SK-MEL-5 (cell line): ENCODE measurements around the gene GOLGA6L10. TPM values are rescaled to one million over a fixed set of nuclear protein-coding genes. Genes with fewer than 3 reads are reported as not detected.
"Not testable (repeated sequence)": the region's sequence is repeated elsewhere in the genome, so short reads cannot be mapped to it uniquely, and the experiment has no call there.

Source experiments
- DNase-seq: peaks from one replicate; pipeline ENCODE4 v3.0.0-alpha.2; 2016; ENCODE audit warnings: low read depth, low spot score
- in situ Hi-C: cut with HindIII; loops from 2 replicates; pipeline ENCODE4 v1.10.0; 2016; ENCODE audit warnings: low sequenced_read_pairs, high pct_unique_total_duplicates, low pct_unique_long_range_greater_than_20kb
- total RNA-seq: library from RNA; depleted of rRNA; stranded (reverse); fragments of >200 nt; shearing (Covaris generic); gene quantifications from 2 replicates; pipeline ENCODE4 v1.2.3, GENCODE V29; 2014

Gene GOLGA6L10
- total RNA-seq, 1 experiment from 2014 or later = 0.18 TPM

DNA sequence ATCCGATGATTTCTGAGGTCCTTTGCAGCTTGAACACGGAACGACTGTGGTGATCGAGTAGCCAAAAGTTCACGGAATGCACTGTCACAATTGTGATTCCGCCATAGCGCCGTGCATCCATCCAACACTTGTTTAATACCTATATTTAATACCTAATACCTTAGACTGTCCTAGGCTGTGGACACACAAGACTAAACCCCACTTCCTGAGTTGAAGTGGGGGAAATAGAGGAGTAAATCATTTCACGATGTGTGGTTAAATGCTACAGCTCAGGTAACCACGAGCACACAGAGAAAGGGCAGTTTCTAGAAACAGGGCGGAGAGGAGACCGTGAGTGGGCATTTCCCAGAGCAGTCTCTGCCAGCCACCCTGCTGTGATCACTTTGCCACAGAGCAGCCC lies 5.3 kb upstream of the GOLGA6L10 start:
- DNase-seq, in situ Hi-C loops: not testable (repeated sequence)

DNA sequence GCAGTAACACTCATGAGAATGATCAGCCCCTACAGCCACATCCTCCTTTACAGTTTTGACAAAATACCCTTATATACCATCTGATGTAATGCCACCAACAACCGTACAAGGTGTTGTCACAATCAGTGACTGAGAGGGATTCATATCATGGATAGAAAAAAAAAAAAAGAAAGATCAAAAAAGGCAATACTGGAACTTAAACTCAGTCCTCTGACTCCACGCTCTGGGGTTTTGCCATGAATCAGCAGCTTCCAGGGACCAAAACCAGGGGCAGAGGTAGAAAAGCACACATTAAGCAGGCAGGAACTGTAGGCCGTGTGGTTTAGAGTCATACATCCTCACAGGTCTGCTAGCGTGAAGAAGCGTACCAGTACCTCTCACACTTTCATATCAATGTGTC lies 1.6 kb downstream of the GOLGA6L10 start:
- in situ Hi-C loops, DNase-seq: not testable (repeated sequence)

DNA sequence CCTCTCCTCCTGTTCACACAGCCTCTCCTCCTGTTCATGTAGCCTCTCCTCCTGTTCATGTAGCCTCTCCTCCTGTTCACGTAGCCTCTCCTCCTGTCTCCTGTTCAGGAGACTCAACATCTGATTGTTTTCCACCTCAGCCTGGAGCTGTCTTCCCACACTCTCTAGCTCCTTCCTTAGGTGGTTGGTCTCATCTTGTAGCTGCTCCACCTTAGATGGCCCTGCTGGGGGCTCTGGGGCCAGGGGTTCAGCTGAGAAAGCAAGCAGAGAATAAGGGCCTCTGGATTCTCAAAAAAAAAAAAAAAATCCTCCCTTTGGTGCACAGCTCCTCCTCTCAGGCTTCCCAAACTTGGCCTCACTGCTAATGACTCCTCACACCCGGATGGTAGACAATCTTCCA lies 4.1 kb downstream of the GOLGA6L10 start:
- in situ Hi-C loops, DNase-seq: not testable (repeated sequence)

DNA sequence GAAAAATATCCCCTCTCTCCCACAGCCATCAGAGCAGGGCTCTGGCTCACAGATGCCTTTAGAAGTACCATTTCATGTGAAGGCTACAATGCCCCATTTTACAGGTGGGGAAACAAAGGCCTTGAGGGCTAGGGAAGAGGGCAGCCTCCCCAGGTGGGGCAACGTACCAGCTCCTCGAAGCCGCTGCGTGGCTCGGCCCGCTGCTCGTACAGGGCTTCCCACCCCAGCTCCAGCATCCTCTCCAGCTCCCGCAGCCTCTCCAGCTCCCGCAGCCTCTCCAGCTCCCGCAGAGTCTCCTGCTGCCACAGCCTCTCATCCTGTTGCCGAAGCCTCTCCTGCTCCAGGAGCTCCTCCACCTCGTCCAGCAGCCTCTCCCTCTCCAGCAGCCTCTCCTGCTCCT lies 4.9 kb downstream of the GOLGA6L10 start:
- in situ Hi-C loops, DNase-seq: not testable (repeated sequence)

DNA sequence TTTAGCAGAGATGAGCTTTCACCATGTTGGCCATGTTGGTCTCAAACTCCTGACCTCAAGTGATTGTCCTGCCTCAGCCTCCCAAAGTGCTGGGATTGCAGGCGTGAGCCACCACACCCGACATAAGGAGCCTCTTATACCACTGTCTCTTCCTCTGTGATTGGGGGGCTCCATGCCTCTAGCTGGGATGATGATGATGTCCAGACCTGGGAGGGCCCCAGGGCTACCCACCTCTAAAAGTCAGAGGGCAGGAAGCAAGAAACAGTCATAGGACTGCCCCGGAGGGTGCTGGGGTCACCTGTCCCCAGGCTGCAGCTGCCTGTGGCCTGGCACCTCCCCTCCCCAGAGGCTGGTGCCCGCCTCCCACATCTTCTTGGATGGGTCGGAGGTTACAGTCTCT lies 5.4 kb downstream of the GOLGA6L10 start:
- in situ Hi-C loops, DNase-seq: not testable (repeated sequence)

DNA sequence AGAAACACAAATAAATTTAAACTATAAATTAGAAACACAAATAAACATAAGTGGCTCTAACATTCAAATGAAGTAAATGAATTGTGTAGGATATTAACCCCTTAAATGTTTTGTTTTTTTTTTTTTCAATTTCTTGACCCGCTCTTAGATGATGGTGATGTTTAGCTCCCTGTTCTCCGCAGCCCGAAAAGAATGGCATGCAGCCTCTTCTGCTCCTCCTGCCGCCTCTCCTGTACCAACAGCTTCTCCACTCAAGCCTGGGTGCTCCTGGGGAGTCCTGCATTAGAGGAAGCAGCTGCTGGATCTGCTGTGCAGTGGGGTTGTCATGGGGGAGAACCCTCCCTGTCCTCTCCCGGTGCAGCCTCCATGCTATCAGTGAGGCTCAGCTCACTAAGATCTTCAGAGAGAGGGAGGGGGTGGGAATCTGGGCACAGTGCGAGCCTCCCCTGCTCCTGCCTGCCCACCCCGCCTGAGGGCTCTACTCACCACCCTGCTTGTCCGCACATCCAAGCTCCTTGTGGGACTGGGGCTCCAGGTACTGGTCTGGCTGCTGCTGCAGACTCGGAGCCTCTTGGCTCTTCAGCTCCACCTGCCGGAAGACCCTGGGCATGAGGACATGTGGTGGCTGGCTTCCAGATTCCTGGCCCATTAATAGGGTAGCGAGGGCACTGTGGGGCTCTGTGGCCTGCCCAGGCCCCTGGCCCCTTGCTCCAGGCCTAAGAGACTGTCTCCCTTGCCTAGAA lies 6.5 kb downstream of the GOLGA6L10 start:
- in situ Hi-C loops, DNase-seq: not testable (repeated sequence)

DNA sequence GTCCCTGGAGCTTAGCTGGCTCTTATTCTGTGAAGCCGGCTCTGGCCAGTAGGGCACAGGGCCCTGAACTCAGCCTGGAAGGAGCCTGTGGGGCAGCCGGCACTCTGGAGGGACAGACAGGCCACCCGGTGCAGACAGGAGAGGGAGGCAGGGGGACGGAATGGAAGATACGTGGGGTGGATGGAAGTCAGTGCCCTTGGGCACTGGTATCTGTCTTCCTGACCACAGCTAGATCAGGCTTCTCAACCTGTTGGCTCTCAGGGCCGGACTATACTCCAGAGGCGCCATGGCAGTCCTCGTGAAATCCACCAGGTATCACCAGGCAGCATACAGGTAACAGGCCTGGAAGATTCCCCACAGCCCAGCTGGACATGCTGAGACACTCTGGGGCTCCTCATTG lies 10.7 kb downstream of the GOLGA6L10 start:
- in situ Hi-C loops, DNase-seq: not testable (repeated sequence)

DNA sequence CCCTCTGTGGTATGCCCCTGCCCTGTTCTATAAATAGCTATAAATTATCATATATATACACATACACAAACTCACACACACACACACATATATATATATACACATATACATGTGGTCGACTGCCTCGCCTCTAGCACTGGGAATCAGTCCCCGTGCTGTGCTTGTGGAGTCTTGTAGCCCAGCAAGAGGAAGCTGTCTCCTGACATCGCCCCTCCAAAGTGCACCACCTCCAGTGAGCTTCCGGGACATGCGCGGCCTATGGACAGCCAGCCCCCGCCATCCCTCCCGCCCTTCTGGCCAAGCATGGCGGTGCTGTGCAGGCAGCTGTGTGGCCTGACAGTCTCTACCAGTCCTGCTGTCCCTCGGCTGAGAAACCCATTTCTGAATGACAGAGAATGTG lies 11.2 kb downstream of the GOLGA6L10 start:
- DNase-seq, in situ Hi-C loops: not testable (repeated sequence)

DNA sequence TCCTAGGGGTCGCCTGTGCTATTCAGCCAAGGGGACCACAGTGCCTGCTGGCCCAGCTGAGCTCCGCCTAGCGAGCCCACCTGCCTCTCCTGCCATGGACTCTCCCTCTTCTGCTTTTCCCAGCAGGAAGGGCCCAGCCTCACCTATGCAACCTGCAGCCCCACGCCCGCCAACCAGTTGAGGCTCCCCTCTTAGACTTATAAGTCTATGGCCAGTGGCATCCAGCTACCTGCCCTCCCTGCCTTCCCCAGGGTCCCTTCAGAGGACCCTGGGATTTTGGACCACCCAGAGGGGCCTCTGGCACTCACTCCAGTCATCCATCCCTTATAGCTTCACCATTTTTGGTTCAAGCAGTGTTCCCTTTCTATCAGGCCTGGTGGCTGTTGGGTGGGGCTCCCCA lies 12.2 kb downstream of the GOLGA6L10 start:
- in situ Hi-C loops, DNase-seq: not testable (repeated sequence)

DNA sequence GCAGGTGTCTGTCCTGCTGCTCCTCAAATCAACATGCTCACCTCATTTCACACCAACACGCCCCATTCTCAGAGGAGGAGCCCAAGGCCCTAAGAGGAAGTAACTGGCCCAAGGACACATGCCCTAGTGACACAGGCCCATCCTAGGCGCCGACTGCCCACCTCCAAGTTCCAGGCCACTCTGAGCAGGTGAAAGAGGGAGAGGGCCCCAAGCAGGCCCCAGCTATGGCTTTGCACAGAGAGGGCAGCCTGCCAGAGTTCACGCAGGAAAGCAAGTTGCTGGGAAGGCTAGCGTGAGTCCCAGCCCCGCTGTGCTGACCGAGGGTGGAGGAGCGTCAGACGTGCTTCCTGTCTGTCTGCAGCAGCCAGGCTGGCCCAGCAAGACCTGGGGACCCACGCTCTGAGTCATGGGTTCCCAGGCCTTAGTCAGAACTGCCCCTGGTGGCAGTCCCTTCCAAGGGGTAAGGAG lies 13.1 kb downstream of the GOLGA6L10 start:
- in situ Hi-C loops, DNase-seq: not testable (repeated sequence)

DNA sequence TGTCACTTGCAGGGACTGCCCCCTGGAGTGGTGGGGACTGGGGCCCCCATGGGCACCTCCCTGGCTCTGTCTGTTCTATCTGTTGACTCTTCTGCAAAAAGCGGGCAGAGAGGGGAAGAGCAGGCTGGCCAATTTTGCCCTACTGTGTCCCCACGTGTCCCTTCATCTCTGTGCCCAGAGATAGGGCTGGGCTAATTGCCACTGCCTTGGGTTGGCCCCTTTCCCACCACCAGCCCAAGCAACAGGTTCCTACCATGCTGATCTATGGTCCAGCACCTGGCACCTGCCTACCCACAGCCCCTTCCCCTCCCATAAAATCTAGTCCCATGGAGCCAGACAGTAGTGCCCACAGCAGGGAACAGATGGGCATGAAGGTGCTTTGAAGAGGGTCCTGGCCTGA lies 14.3 kb downstream of the GOLGA6L10 start:
- in situ Hi-C loops, DNase-seq: not testable (repeated sequence)

DNA sequence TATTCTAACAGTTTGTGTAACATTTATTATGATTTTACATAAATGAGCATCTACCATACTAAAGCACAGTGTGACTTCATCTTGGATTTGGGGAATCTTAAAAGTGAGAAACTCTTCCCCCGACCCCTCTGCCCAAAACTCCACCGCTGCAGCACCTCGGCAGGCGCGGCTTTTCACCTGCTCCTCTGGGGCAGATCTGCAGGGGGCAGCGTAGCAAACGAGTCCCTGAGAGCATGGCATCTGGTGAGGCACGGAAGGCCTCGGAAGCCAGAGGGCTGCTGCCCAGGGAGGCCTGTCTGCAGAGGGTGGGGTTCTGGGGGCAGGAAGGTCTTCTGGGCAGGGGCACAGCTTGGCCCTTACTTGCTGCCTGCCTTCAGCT lies 14.7 kb downstream of the GOLGA6L10 start:
- DNase-seq, in situ Hi-C loops: not testable (repeated sequence)

DNA sequence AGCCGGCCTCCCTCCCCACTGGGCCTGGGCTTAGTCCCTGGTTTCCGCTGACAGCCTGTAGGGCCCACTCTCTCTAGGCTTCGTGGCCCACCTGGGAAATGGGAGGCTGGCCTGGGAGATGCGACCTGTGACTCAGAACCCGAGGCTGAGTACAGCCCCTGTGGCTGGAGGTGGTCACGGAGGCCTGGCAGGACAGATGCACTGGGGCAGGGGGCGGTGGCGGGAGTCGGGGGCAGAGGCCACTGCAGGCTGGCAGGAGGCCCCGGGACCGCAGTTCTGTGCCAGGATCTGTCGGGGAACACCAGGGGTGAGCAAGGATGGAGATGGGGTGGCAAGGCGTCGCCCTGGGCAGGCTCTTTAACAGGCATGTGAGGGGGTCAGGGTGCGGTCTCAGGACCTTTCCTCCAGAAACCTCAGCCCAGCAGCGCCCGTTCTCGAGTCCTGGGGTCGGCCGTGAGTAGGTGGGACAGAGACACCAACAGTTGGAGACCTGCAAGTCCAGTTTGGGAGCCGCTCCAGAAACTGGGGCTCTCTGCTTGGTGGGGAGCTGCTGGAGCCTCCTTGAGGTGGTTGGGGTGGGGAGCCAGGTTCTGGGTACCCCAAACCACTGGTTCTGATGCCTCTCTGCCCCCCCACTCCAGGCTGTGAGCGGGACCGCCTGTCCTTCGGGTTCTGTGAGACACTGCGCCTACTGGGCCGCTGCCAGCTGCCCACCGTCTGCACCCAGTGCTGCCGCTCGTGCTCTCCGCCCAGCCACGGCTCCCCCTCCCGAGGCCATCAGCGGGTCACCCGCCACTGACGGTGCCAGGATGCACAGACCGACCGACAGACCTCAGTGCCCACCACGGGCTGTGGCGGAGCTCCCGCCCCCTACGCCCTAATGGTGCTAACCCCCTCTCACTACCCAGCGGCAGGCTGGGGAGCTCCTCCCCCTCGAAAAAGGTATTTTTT lies 15.4 kb downstream of the GOLGA6L10 start:
- in situ Hi-C loops, DNase-seq: not testable (repeated sequence)

DNA sequence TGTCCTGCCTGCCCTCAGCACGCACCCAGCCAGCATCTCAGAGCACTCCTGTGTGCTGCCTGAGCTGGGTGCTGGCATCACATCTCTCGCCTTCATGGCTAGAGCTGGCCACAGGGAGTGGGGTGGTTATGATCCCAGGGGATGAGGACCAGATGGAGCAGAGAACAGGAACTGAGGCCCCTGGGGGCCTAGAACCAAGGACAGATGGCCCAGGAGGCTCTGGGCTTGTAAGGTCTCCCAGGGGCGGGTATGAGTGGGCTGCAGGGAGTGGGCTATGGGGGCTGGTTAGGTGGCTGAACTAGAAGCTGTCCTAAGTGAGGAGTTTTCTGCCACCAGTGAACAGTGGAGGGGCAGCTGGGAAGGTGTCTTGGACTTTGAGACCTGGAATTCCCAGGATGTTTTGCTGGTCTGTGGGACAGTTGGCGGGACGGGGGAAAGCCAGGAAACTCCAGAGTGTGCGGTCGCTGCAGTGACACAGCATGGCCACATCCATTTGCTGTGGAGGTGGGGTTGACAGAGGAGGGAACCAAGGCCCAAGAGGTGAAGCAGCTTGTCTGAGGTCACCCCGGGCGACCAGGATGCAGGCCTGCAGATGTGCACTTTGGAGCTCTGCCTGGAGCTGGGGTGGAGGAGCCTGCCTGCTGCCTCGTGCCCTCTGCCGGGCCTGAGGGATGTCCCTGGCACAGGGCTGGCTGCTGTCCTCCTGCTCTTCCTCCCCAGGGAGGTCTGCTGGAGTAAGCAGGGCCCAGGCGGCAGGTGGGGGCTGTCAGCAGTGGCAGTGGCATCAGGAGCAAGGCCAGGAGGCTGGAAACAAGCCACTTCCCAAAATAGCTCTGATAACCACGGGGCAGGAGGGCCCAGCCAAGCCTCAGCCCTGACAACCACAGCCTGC lies 16.3 kb downstream of the GOLGA6L10 start:
- DNase-seq, in situ Hi-C loops: not testable (repeated sequence)

DNA sequence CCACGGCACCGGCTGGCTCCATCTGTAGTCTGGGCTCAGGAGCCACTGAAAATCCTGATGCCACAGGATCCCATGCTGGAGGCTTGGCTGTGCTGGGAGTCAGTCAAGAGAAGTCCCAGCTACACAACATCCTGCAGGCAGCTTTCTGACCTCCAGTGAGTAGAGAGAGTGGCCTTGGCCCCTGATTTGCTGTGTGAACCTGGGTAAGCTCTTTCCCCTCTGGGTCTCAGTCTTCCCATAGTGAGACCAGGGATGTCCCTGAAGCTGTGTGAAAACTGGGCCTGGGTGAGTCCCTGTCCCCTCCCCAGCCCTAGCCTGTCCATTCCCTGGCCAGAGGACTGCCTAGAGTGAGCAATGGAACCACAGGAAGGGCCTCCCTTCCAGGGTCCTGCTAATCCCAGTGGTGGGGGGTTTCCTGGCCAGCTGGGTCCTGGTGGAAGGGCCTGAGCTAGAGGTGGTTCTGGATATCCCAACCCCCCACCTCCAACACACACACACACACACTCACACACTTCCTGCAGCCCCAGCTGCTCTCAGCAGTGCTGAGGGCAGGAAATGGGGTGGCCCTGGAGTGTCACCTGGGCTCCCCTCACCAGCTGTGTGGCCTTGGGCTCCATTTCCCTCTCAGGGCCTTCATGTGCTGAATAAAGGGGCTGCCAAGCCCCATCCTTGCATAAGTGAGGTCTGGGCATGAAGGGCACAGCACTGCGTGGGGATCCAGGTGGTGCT lies 17.5 kb downstream of the GOLGA6L10 start:
- in situ Hi-C loops, DNase-seq: not testable (repeated sequence)

DNA sequence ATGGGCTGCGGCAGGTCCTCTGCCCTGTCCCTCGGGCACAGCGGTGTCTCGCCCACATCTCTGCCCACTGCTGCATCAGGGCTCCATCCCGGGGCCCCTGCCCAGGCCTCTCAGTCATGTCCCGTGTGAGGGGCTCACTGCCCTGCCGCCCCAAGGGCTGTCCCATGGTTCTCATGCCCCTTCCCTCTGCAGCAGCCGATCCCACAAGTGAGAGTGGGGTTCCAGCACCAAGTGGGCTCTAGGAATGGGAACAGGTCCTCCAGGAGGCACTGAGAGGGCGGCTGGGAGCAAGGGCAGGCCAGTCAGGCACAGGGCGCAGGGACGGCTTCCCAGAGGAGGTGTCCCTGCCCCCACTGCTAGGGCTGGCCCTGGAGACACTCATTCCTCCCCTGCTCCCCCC lies 18.4 kb downstream of the GOLGA6L10 start:
- in situ Hi-C loops, DNase-seq: not testable (repeated sequence)

DNA sequence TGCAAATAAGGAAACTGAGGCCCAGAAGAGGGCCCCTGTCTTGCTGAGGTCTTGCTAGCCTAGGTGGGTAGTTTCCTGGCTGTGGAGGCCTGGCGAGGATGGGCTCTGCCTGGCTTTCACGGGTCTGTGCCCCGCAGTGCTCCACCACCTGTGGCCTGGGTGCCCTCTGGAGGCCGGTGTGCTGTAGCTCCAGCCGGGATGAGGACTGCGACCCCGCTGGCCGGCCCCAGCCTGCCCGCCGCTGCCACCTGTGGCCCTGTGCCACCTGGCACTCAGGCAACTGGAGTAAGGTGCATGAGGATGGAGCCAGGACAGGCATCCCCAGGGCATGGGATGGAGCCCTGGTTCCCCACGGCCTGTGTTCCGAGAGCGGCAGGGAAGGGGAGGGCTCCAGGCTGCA lies 20.2 kb downstream of the GOLGA6L10 start:
- DNase-seq, in situ Hi-C loops: not testable (repeated sequence)
